Lung (tissue), 12 donors: ENCODE measurements around the gene THUMPD3. TPM values are rescaled to one million over a fixed set of nuclear protein-coding genes. Genes with fewer than 3 reads are reported as not detected.

Experiments used
- ATAC-seq: fragments of 200-7000 bp; cut with Tn5 transposase; one replicate; pipeline ENCODE4 v1.9.1; 2020; ENCODE audit warnings: moderate number of reproducible peaks; ENCODE audit not compliant: insufficient read depth, low FRiP score
- DNase-seq, 3 donors: peaks; one replicate each; pipeline ENCODE4 v3.0.0-alpha.2; 2013 to 2017
- H3K27ac ChIP-seq, 2 donors: one replicate each; pipeline ENCODE4 v1.5.1; 2013; ENCODE audit warnings: mild to moderate bottlenecking in 2 of 2, moderate library complexity in 2 of 2, control low read depth in 1 of 2, inconsistent platforms in 1 of 2, low read depth in 1 of 2, low read length in 1 of 2
- H3K27me3 ChIP-seq, 3 donors: one replicate each; pipeline ENCODE4 v1.5.1; 2013; ENCODE audit warnings: low read length in 2 of 3; ENCODE audit not compliant: control insufficient read depth in 3 of 3, insufficient read depth in 3 of 3
- H3K36me3 ChIP-seq, 4 donors: one replicate each; pipeline ENCODE4 v1.5.1; 2013; ENCODE audit warnings: low read length in 4 of 4, mild to moderate bottlenecking in 1 of 4, moderate library complexity in 1 of 4; ENCODE audit not compliant: control insufficient read depth in 4 of 4, insufficient read depth in 4 of 4
- H3K4me1 ChIP-seq, 5 donors: one replicate each; pipeline ENCODE4 v1.5.1; 2013; ENCODE audit warnings: low read length in 5 of 5, mild to moderate bottlenecking in 2 of 5, moderate library complexity in 1 of 5; ENCODE audit not compliant: control insufficient read depth in 5 of 5, insufficient read depth in 5 of 5
- H3K4me3 ChIP-seq: one replicate; pipeline ENCODE4 v1.5.1; 2013; ENCODE audit warnings: mild to moderate bottlenecking, control low read depth, moderate library complexity
- H3K9ac ChIP-seq, 2 donors: one replicate each; pipeline ENCODE4 v1.5.1; 2013; ENCODE audit warnings: low read length in 2 of 2, control low read depth in 1 of 2; ENCODE audit not compliant: insufficient read depth in 1 of 2
- H3K9me3 ChIP-seq, 4 donors: one replicate each; pipeline ENCODE4 v1.5.1; 2013; ENCODE audit warnings: low read length in 3 of 4, mild to moderate bottlenecking in 1 of 4, moderate library complexity in 1 of 4; ENCODE audit not compliant: control insufficient read depth in 4 of 4, insufficient read depth in 3 of 4
- CTCF ChIP-seq: IDR thresholded peaks from 2 replicates; pipeline ENCODE4 v1.5.1; 2012; ENCODE audit warnings: mild to moderate bottlenecking; ENCODE audit errors: control extremely low read depth, extremely low read depth
- WGBS, 2 donors: extraction: QIAGEN DNeasy Blood & Tissue Kit; methylation state at CpG; one replicate each; pipeline ENCODE4 v1.1.7; 2013; 5-methylcytosine and 5-hydroxymethylcytosine counted together
- polyA plus RNA-seq, 2 donors: library from polyadenylated mRNA; stranded (reverse); fragments of 200-250 nt; gene quantifications; one replicate each; pipeline ENCODE4 v1.2.1, GENCODE V29; 2013
- total RNA-seq, 2 donors: library from RNA; depleted of rRNA in 1 of 2; stranded (reverse); fragments of >200 nt in 1 of 2; gene quantifications; one replicate each; pipeline ENCODE4 v1.2.1, GENCODE V29; 2014 to 2021
- donor health status: control.
- donor health status: control.
- donor health status: Bipolar disorder and iron deficiency.
- donor health status: healthy.
- donor health status: DM: yes; HTN: yes; CAD: no.

The THUMPD3 gene
- total and polyA plus RNA-seq, 4 donors: 28.6 to 37.2 (median 31.8) TPM

- Histone ChIP-seq H3K9me3 (no peaks in the 10 kb centered on the region), H3K27ac (no peak overlapping the region), H3K4me3 (no peak overlapping the region), H3K36me3 (no peaks in the 10 kb centered on the region), H3K4me1 (peaks cover 4 to 51% (median 30%) of the 10 kb centered on the region in 5 donors), H3K9ac (no peak overlapping the region), H3K27me3 (no peaks in the 10 kb centered on the region)
- TF ChIP-seq CTCF: no peak
- 56 to 63% methylated on average over 3 of the region's 3 CpGs for WGBS, 2 donors
- DNase-seq: no peak
- no peak for ATAC-seq
Measured at GRCh38 chr3:9405756-9406155, 42.9 kb downstream of the THUMPD3 start.

- Histone ChIP-seq H3K4me1 (peaks cover 4 to 38% (median 19%) of the 10 kb centered on the region in 5 donors), H3K36me3 (no peaks in the 10 kb centered on the region), H3K9ac (no peak overlapping the region), H3K27ac (no peak overlapping the region), H3K27me3 (no peaks in the 10 kb centered on the region), H3K4me3 (no peak overlapping the region), H3K9me3 (no peaks in the 10 kb centered on the region)
- no peak for DNase-seq
- 82 to 89% methylated on average over 7 of the region's 7 CpGs for WGBS, 2 donors
- ATAC-seq: no peak
- TF ChIP-seq CTCF: no peak
Measured at GRCh38 chr3:9406856-9407626, 44.2 kb downstream of the THUMPD3 start.

- Histone ChIP-seq H3K9ac (no peak overlapping the region), H3K27ac (no peak overlapping the region), H3K27me3 (no peaks in the 10 kb centered on the region), H3K4me3 (no peak overlapping the region), H3K4me1 (peaks cover 3 to 28% (median 10%) of the 10 kb centered on the region in 5 donors), H3K36me3 (no peaks in the 10 kb centered on the region), H3K9me3 (no peaks in the 10 kb centered on the region)
- ATAC-seq (no peak), DNase-seq (no peak)
- WGBS, 2 donors: 93 to 97% methylated on average over 6 of the region's 6 CpGs
- TF ChIP-seq CTCF: no peak
Measured at GRCh38 chr3:9408061-9408460, 45.2 kb downstream of the THUMPD3 start.
